ENCODE data around the gene FAM53B.

DNA sequence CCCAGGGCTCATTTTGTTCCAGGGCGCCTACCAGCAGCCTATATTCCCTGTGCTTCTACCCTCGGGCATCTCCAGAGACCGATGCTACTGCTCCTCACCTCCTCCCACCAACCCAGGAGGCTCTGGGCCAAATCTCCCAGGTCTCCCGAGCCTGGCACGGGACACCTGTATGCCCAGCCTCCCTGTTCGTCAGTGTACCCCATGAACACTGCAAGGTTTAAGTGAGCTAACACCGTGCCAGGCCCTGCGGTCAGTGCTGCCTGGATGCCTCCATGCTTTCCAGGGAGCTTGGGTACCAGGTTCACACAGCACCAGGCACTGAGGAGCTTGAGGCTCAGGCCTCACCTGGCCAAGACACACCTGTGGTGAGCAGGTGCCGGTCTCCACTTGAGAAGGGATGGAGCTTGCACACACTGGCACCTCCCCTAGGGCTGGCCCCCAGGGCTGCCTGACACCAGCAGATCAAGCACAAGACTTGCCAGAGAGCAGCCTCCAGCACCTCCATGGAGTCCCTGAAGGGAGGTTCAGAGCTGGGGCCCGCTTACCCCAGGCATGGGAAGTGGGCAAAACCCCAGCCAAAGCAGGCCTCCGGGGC lies 80.3 kb downstream of the FAM53B start:
- no peak for TF ChIP-seq GATA2 (IDR thresholded peaks at IDR 0.05; ENCODE audit: low read depth, low read length)
- no peak for TF ChIP-seq GATA3 (IDR thresholded peaks at IDR 0.05; ENCODE audit: low read depth, low read length)

Data from SH-SY5Y (cell line).